Activated CD8-positive, alpha-beta memory T cell treated with anti-CD3 and anti-CD28 coated beads, Interleukin-2, amount 50 U/mL, for 24 hours (primary cell): ENCODE data around the gene NDUFS2.

Experiments
- DNase-seq: peaks from one replicate; pipeline ENCODE4 v3.0.0-alpha.2; 2020; ENCODE audit errors: extremely low read depth

The NDUFS2 gene

GRCh38 chr1:161172776-161173376 lies 29.3 kb upstream of the NDUFS2 start:
- no peak for DNase-seq

- DNase-seq = no peak
These were observed 28.5 kb upstream of the NDUFS2 start for GRCh38 chr1:161173711-161174110.

DNA sequence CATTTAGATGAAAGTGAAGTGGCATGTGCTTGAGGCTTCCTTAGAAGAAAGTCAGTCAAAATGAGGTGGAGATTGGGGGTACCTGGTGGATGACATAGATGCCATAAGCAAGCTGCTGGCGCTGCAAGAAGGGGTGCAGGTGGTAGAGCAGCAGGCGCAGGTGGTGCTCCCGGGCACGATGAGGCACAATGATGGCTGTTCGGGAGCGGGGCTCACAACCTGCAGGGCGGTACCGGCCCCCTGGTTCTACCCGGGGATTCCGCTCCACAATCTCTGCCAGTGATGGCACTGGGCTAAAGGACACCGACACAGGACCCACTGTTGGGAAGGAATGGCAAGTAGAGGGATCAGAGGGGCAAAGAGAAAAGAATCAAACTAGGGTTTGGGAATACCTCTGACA lies 27.3 kb upstream of the NDUFS2 start:
- no peak for DNase-seq

- DNase-seq = no peak
These were observed 26.3 kb upstream of the NDUFS2 start for GRCh38 chr1:161175771-161176453.

- DNase-seq = no peak
These were observed 25.6 kb upstream of the NDUFS2 start for GRCh38 chr1:161176468-161177111.

DNA sequence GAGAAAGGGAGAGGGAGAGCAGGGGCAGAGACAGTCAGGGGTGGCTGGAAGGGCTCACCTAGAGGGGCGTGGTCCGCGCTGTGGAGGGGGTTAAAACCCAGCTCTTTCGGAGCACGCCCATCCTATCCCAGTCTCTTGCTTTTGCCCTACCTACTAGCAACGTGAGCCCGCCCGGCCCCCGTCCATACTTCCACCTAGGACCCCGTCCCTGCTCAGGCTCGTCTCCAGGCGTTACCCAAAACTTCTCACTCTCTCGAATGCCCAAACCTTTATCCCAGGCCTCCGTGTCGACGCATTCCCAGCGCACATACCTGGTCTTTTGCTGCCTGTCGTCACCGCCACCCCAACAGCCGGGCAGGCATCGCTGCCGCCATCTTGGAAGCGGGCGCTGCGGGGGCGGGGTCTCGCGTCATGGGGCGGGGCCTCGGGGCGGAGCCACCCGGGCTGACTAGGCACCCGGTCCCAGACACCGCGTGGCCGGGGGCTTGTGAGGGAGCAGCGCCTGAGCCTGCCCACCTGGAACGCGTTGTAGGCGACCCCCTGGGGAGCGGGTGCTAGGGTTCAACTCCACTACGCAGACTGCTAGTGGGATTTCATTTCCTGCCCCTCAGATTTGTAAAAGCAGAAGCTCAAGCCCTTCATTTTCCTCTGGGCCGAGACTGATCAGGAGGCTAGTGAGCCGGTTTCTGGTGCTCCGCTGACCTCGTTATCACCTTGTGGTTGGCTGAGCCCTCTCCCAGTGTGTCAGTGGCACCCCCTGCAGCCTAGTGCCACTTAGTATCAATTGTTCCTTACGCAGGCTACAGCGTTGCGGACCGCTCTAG lies 24.8 kb upstream of the NDUFS2 start, which contains the start of gene B4GALT3:
TSS of gene B4GALT3 (minus strand) at position 396 of the 824 bp plus-strand sequence. CDS start 1,447 bp downstream, outside the sequence.
- peak; percentile 83 for DNase-seq

DNA sequence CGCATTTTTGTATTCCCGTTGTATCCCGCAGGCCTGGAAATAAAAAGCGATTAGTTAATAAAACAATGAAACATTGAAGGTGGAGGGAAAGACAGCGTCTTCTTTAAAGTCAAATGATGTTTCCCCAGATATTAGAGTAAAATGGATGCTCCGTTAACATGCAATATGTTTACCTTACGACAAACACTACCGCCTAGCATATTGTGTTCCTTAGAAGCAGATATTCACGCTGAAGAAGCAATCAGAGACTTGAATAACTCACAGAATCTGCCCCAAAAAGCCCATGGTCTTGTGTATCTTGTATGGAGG lies 24.3 kb upstream of the NDUFS2 start:
- DNase-seq = no peak

- DNase-seq = no peak
These were observed 22.5 kb upstream of the NDUFS2 start for GRCh38 chr1:161179698-161180097.

- no peak for DNase-seq
These were observed 21.5 kb upstream of the NDUFS2 start for GRCh38 chr1:161180639-161181038.

DNA sequence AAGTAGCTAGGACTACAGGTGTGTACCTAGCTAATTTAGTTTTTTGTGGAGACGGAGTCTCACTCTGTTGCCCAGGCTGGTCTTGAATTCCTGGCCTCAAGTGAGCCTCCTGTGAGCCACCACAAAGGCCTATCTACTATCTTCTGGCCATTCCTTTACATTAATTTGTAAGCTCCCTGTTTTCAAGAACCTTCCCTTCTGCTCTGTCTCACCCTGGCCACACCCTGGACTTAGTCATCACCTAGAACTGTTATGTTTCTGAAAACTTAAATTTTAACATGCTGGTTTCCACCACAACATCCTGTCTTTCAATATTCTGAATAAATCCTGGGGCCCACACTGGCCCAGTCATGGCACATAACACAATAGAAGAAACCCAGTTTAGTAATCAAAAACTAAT lies 20.0 kb upstream of the NDUFS2 start:
- DNase-seq = no peak

DNA sequence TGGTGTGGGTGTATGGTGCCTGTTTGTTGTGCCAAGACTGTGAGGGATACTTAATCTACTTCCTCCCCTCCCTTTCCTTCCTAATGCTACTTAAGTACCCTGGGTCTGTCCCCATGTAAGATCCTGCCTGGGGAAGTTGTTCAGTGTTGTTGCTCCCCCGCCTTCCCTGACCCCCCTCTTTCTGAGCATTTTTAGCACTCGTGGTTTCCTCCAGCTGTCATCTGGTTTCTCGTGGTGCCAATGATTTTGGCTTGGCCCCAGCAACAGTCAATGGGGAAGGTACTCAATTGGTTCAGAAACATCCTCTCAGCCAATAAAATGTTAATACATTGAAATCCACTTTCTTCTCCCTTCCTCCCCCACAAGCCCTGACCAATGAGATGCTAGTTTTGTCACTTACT lies 16.9 kb upstream of the NDUFS2 start:
- DNase-seq = peak; percentile 45

DNA sequence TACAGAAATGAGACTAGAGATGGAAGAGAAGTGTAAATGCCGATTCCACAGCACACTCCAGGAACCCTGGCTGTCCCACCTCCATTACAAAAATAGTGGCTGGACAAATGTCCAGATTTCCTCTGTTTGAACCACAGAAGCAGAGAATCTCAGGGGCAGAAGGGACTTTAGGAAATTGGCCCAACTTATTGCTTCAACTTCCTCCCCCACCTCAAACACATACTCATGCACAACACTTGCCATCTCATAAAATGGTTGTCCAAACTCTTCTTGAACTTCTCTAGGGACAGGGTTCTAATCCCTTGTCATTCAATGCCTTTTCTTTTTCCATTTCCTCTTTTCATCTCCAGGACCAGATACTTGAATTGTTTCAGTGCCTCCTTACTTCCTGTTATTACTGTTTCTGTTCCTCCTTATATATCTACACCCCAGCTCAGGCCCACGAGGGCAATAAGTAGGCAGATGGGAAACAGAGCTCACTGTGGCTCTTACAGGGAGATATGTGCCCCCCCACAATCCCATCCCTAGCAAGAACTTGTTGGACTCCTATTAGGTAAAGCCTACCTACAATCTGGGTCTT lies 16.3 kb upstream of the NDUFS2 start:
- no peak for DNase-seq

- DNase-seq = no peak
These were observed 14.9 kb upstream of the NDUFS2 start for GRCh38 chr1:161187311-161187710.

DNA sequence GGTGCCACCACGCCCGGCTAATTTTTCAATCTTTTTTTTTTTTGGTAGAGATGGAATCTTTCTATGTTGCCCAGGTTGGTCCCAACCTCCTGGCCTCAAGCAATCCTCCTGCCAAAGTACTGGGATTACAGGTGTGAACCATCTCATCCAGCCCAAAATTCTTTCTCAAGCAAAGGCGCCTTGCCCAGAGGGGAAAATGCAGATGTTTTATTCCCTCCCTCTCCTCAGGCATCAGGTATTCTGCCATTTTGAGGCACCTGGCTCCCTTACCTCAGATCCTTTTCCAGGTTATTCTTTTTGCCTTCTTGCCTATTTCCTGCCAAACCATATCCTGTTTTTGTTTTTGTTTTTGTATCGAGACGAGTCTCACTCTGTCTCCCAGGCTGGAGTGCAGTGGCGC lies 13.8 kb upstream of the NDUFS2 start:
- no peak for DNase-seq

GRCh38 chr1:161189036-161189435 lies 13.1 kb upstream of the NDUFS2 start:
- DNase-seq = no peak

DNA sequence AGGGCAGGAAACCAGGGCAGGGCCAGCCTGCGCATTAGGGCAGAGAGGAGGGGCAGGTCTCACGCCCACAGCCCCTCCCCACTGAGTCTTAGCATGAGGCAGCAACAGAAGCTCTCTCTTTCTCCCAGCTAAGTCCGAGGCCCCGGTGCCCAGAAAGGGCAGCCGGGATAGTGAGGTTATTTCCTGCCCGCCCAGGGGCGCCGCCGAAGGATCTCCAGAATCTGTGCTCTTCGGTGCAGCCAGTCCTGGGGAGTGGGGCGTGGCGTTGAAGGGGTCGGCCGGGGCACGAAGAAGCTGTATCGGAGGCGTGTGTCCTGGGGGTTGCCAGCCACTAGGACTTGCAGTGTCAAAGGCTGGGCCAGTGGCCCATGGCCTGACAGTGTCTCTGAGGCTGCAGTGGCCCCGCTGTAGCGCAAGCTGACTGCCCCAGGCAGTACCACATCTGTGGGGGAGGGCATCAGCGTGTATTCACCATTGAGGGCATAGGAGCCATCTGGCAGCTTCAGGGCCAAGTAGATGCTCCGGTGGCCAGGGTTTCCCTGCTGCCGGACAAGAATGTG lies 11.1 kb upstream of the NDUFS2 start:
- no peak for DNase-seq

DNA sequence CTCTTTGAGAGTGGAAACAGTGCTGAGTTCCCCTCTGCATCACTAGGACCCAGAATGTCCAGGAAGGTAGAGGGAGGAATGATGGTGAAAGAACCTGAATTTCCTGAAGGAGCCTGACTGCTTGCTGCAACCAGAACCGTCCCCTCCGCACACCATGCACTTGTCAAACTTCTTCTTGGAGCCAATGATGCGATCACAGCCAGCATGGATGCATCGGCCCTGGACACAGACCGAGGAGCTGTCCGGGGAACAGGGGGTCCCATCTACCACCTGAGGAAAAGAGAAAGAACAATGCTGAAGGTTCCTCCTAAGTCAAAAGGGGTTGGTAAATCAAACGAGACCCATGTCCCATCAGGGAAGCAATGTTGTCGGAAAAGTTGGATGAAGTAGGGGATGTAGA lies 10.2 kb upstream of the NDUFS2 start:
- no peak for DNase-seq

DNA sequence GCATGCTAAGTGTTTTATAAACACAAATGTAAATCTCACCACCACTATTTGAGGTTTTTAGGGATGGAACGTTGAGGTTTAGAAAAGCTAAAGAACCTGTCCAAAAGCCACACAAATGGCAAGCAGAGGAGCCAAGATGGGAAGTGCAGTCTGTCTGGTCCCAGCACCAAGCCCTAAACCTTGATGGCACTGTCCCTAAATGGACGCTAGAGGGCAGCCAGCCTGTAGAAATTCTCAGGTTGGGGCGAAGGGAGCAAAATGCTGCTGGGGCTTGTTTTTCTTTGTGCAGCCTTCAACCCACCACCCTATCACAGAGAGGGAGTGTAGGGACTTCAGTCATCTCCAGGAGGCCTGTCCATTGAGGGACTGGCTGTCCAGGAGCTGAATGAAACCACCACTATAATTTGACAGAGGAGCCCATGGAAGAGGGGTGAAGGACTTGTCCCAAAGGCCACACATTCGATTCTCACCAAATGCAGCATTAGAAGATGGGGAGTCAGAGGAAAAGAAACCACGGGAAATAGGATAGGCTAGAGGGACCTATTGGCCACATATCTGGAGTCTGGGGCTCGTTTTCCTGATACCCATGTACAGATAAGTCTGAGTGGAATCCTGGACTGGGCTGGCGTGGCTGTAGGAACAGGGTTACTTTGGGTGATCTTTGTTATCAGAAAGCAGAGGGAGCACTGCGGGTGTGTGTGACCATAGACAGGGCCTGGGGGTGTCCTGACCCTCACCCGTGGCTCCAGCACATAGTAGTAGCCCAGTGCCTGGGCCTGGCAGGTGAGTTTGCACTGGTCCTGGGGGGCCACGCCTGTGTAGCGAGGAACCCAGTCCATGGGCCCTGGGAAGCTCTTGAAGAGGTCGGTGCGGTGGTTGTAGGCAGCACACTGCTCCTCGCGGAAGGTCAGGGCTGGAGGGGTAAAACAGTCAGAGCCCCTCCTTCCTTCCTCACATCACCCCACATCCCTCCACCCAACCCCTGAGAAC lies 9.4 kb upstream of the NDUFS2 start:
- peak; percentile 44 for DNase-seq

DNA sequence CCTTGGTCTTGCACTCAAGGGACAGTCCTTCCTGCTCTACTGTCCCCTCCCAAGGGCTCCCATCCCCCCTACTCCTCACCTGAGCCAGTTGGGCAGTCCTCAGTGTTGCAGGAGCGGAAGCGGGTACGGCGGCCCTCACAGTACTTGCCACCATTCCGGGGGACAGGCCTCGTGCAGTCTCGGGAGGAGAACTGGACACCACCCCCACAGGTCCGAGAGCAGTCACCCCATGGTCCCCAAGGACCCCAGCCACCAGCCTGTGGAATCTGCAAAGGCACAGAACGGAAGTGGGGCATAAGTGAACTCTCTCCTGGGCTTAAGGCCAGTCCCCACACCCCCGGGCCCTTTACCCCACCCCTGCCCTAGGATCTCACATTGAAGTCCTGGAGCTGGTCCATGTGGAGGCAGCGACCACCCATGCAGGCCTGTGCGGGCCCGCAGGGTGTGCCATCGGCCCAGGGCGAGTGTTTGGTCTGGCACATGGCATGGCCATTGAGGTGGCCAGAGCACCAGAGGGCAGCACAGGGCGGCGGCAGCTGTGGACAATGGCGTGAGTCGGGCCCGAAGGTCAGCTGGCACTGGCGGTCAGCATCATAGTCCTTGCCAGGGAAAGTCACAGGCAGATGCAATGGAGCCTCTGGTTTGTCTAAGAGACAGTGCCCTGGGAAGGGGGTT lies 8.5 kb upstream of the NDUFS2 start:
- DNase-seq = no peak

GRCh38 chr1:161195171-161195570 lies 7.0 kb upstream of the NDUFS2 start:
- DNase-seq = no peak
